ENCODE results near the gene YIF1B.

YIF1B gene

DNA sequence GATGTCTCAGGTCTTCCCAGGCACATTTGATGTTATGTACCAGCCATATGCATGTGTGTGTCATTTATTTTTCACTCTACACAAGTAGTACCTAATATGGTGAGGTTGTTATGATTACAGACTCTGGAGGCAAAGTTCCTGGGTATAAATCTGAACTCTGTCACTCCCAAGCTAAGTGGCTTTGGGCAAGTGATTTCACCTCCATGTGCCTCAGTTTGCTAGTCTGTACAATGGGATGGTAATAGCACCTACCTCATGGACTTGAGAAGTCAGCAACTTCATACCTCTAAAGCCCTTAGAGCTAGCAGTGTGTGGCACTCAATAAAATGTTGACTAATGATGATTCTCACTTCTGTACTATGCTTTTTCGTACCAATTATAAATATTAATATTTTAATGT is 16.0 kb upstream of the YIF1B start:
- DNase-seq = no peak

DNA sequence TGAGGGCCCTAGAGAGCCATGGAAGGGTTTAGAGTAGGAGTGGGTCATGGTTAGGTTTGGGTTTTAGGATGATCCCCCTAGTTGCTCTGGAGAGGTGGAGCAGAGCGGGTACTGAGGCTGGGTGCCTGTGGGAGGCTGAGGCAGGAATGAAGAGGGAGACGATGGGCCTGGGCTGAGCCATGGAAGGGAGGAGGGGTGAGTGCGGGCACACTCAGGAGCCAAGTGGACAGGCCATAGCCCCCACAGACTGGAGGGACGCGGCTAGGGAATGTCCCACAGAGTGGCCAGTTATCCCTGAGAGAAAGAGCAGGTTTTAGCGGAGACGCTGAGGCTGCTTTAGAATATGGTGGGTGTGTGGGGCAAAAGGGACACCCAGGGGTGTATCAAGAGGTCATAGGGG is 13.9 kb upstream of the YIF1B start:
- DNase-seq = no peak

DNA sequence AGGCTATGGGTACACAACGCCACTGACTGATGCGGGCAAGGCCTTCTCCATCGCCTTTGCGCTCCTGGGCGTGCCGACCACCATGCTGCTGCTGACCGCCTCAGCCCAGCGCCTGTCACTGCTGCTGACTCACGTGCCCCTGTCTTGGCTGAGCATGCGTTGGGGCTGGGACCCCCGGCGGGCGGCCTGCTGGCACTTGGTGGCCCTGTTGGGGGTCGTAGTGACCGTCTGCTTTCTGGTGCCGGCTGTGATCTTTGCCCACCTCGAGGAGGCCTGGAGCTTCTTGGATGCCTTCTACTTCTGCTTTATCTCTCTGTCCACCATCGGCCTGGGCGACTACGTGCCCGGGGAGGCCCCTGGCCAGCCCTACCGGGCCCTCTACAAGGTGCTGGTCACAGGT is 10.8 kb upstream of the YIF1B start:
- no peak for DNase-seq

DNA sequence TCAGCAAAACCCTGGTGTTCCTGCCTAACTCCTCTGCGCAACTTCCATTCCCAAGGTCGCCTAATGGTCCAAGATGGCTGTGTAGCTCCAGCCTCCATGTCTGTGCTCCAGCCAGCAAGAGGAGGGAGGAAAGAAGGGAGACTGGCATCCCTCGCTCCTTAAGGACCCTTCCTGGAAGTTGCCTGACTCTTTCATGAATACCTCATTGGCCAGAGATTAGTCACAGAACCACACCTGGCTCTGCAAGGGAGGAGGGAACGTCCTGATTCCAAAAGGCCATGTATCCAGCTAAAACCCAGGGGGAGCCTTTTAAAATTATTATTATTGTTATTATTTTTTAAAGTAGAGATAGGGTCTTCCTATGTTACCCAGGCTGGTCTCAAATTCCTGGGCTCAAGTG is 8.7 kb upstream of the YIF1B start:
- DNase-seq = no peak

DNA sequence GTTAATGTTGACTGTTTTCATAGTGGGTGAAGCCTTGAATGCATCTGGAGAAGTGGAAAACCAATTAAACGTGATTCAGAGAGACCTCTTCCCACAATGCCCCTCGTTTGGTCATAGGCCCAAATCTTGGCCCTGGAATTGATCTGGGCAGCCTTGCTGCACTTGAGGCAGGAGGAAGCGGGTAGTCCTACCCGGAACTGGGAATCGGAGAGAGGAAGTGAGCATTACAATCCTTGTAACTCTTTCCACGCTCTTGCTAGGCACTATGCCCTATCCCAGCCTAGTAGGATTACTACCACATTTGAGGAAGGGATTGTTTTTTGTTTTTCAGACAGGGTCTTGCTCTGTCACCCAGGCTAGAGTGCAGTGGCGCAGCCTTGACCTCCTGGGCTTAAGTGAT is 7.5 kb upstream of the YIF1B start:
- DNase-seq = no peak

DNA sequence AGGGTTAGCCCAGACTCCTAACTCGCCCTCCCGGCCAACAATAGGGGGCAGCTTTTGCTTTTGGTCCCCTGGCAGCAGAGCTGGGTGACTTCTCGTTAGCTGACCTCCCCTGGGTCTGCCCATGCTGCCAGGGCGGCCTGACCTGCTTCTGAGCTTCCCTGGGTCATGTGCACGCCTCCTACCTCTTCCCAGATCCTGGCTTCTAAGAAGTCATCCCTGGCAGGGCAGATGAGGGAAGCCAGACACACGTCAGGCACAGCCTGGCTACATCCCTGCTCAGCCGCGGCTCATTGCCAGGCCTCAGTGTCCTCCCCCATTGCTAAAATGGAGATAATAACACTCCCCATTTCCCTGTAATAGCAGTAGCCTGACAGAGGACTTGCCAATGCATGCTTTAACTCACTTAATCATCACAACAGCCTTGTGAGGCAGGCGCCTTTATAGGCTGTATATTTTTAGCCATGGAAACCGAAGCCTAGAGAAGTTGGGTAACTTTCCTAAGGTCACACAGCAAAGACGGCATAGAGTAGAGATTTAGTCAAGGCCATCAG is 6.0 kb upstream of the YIF1B start:
- DNase-seq = no peak

DNA sequence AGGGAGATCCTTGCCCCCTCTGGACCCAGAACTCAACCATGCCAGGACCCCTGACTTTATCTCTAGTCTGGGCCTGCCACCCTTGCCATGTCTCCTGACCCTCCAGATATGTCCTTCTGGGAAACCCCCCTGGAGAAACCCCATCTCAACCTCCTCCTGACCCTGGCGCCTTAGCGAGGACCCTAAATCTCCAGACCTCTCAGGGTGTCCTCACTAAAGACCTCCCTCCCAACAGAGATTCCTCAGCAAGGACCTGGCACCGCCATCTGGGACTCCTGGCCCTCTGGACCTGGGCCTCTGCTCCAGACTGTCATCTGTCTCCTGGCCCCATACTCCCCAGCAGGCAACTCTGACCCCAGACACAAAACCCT is 5.2 kb upstream of the YIF1B start:
- no peak for DNase-seq

DNA sequence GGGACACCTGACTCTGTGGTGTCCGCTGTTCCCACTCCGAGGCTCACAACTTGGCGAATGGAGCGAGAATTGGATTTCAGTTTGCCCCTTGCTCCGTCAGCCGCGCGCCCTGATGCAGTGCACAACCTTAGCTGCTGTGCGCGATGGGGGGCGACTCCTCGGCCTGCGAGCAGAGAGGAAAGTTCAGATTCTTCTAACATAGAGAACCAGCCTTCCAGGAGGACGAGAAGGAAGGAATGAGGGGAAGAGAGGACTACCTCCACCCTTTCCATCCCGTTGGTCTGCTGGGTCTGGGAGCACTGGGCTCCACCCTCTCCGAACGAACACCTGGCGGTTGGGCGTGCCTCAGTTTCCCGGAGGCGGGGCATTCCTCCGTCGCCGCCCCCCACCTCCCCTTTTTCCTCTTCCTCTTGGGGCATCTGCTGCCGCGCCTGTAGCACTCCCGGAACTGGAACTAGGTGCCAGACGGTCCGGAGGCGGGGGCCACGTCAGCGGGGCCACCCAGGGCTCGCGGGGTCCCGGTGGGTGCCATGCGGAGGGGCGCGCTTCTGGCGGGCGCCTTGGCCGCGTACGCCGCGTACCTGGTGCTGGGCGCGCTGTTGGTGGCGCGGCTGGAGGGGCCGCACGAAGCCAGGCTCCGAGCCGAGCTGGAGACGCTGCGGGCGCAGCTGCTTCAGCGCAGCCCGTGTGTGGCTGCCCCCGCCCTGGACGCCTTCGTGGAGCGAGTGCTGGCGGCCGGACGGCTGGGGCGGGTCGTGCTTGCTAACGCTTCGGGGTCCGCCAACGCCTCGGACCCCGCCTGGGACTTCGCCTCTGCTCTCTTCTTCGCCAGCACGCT is 3.9 kb upstream of the YIF1B start, which contains the start of gene KCNK6:
Gene KCNK6 (plus strand): TSS at position 425 of the 838 bp plus-strand sequence. CDS start 106 bp downstream, at position 531.
- peak; percentile 58 for DNase-seq

DNA sequence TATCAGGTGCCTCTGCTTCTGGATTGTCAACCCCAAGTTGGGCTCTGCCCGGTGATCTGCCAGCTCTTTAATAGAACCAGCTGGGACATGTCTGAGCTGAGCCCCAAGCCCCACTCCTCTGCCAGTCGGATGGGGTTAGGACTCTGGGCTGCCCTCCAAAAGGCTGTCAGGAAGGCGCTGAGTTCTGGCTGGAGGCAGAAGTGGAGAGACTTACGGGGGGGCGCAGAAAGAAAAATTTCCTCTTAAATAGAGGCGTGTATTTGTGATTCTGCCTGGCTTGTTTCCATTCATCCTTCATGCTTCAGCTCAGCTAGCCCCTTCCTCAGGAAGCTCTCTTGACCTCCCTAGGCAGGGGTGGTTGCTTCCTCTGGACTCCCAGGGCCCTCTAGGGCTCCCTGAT is 2.9 kb upstream of the YIF1B start:
- no peak for DNase-seq

DNA sequence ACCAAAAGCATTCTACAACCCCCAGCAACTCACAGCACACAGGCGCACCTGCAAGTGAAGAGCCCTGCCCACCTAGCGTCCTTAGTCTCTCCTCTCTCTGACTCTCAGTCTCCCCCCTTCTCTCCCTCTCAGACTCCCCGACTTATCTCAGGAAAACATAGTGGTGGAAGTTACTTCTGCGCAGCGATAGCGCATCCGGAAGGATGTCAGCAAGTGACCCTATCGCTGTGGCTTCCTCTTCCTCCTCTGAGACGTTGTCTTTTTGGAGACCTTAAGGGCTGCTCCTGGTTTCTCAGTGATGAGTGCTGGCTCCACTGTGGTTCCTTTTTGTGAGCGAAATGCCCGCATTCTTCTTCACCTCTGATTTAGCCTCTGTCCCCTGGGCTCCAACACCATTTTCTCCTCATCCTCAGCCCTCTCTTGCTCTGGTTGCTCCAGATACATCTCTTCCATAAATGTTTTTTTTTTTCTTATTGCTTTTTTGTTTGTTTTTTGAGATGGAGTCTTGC is 1.4 kb upstream of the YIF1B start:
- DNase-seq = no peak

DNA sequence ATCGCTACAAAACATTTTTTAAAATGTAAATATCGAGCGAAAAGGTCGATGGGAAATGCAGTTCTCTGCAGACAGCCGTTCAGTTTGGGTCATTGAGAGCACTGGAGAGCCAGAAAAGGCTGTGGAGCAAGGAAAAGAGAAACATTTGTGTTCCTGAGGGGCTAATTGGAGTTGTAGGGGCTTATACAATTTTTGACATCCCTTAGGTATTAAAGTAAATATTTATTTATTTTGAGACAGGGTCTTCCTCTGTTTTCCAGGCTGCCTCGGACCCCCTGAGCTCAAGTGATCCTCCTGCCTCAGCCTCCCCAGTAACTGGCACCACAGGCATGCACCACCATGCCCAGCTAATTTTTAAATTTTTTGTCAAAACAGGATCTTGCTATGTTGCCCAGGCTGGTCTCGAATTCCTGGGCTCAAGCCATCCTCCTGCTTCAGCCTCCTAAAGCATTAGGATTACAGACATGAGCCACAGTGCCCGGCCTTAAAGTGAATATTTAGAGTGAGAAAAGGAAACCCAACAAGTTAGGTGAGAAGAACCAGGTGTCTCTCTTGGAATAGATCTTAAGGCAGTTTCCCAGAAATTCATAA is 825 bp upstream of the YIF1B start:
- DNase-seq = no peak

DNA sequence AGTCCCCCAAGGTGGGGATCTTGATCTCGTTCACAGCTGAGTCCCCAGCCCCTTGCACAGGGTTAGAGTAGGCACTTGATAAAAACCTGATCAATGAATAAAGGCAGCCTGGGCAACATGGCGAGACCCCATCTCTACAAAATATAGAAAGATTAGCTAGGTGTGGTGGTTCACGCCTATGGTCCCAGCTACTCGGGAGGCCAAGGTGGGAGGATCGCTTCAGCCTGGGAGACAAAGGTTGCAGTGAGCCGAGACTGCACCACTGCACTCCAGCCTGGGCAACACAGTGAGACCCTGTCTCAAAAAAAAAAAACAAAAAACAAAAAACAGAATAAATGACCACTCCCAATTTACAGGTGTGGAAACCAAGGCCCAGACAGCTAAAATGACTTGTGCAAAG is 4.8 kb downstream of the YIF1B start:
- no peak for DNase-seq

DNA sequence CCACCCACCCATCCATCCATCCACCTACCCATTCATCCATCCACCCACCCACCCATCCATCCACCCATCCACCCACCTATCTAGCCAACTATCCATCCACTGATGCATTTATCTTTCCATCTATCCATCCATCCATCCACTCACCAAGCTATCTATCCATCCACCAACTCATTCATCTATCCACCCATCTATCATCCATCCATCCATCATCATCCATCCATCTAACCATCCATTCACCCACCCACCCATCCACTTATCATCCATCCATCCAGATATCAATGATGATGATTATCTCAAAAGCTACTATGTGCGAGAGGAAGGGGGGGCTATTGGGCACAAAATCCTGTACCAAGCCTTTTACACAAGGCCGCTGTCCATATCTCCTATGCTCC is 5.5 kb downstream of the YIF1B start:
- no peak for DNase-seq

DNA sequence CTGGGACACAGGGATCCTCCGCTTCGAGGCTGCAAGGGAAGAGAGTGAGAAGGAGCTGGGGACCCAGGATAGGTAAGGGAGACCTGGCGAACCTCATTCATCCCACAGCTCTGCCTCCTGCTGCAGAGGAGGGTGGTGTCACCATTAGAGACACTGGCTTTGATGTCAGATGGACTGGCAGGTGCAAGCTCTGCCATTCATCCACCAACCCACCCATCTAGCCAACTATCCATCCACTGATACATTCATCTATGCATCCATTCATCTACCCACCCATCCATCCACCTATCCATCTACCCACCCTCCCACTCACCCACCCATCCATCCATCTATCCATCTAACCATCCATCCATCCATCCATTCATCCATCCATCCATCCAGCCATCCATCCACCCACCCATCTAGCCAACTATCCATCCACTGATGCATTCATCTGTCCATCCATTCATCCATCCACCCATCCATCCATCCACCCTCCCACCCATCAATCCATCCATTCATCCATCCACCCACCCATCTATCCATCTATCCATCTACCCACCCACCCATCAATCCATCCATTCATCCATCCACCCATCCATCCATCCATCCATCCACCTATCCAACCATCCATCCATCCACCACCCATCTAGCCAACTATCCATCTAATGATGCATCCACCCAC is 6.0 kb downstream of the YIF1B start:
- DNase-seq = no peak

DNA sequence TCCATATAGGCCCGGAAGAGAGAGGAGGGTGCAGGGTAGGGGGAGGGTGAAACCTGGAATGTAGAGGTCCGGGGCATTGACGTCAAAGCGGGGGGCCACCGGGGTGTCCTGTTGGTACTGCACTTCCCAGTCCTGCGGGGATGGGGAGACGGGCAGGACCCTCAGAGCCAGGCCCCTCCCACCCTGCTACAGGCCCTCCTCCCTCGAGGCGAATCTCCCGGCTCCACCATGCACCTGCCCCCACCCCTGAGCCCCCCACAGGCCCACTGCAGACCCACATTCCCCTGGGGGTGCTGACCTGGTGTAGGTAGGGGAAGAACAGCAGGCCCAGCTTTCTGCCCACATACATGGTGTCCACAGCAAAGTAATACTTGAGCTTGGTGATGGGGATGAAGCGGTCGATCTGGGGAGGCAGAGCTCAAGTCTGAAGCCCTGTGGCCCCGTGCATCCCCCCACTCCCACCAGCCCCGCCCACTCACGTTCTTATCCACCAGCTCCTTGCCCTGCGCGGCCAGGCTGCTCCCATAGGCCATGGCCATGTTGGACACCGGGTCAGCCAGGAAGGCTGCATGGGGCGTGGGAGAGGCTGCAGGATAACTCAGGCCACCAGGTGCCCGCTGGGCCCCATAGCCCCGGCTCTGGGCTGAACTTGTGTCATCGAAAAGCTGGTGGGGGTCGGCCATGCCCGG is 6.7 kb downstream of the YIF1B start:
- no peak for DNase-seq

DNA sequence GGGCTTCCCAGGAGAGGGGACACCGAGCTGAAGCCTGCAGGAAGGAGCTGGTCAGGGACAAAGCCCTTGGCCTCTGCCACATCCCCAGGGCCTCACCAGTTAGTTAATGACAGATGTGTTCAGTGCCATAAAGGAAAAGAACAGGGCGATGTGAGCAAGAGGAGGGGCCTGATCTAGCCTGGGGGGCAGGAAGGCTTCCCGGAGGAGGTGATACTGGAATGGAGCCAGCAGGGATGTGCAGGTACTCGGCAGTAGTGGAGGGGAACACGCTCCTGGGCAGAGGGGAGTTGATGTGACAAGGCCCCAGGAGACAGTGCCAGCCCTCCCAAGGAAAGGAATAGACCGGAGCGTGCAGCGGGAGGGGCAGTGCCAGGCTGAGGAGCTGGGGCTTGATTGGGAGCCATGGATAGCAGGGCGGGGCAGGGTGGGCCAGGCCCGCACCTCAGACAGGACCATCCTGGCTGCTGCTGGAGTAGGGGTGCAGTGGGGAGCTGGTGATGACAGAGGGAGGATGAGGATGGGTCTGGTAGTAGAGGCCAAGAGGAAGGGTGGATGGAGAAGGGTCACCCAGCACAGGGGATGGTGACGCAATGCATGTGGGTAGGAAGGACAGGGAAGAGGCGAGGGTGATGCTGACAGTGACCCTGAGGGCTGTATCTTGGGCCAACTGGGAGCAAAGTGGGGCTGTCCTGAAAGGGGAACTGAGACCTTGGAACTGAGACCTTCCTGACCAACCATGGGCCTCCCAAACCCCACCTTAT is 7.6 kb downstream of the YIF1B start:
- DNase-seq = no peak

DNA sequence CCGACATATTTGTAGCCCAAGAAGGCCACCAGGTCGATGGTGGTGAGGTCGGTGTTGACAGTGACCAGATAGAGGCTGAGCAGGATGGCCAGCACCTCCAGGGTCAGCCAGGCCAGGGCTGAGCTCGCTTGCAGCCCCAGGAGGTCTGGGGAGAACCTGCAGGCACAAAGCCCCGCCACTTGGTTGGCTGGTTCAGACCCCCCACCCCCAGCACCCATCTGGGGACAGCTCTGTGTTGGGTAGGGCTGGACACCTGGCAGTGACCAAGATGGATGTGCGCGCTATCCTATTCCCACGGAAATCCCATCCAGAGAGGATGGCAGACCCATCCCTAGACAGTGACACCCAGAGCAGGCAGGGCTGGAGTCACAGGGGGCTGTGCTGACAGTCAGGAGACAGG is 8.2 kb downstream of the YIF1B start:
- DNase-seq = no peak

DNA sequence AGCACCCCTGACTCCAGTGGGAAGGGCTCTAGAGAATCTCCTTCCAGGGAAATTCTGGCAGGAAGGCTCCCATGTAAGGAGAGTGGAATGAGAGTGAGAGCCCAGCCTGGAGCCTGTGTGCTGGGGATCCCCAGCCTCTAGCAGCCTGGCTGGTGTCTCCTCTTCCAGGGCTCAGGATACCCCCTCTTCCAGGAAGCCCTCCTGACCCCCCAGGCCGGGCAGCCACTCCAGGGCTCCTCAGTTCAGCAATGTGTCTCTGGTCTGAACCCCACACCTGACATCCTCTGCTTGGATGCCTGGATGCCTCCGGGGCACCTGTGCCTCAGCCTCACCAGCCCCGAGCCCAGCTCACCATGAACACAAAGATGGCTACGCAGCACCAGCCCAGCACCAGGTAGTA is 8.7 kb downstream of the YIF1B start:
- no peak for DNase-seq

DNA sequence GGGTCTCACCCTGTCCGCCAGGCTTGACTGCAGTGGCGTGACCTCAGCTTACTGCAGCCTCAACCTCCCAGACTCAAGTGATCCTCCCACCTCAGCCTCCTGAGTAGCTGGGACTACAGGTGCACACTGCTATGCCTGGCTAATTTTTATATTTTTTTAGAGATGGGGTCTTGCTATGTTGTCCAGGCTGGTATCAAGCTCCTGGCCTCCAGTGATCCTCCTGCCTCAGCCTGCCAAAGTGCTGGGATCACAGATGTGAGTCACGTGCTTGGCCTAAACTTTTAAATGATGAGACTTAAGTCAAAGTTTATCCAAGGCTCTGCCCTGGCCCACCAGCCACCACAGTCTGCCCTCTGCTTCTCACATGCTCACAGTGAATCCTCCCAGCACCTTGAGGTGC is 9.5 kb downstream of the YIF1B start:
- no peak for DNase-seq

DNA sequence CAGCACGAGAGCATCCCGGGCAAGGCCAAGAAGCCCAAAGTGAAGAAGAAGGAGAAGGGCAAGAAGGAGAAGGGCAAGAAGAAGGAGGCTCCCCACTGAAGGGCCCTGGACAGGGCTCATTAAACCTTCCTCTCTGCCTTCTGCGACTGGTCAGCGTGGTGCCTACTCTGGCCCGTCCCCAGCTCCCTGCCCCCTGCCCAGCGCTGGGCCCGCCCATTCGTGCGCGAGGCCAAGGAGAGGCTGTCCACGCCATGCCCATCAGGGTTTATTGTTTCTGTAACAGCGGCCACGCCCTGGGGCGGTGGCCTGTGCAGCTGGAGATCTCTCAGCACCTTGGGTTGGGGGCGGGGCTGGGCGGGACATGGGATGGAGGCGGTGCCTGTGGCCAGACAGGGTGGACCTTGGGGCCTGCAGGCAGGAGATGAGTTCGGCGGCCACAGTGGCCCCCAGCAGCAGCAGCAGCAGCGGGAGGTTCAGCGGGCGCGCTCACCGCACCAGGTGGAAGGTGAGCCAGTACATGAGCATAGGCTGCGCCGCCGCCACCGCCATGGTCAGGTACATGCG is 10.8 kb downstream of the YIF1B start:
- DNase-seq = no peak

DNA sequence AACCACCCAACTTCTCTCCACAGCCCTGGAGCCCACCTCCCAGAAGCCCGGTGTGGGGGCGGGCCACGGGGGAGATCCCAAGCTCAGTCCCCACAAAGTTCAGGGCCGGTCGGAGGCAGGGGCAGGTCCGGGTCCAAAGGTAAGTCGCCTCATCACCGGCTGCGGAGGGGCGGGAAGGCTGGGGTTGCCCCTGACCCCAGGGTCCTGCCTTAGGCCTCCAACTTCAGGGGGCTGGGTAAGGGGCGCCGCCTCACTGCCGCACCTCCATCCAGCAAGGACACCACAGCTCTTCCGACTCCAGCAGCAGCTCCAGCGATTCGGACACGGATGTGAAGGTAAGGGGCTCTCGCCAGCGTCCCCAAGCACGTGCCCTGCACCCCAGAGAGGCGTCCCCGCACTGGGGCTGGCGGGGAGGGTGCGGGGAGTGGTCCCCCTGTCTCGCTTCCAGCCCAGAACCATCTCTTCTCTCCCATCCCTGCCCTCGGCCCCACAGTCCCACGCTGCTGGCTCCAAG is 11.3 kb downstream of the YIF1B start:
- no peak for DNase-seq
